Hematopoietic multipotent progenitor cell treated with erythropoietin and hydrocortisone succinate and interleukin-3 and kit ligand, for 17 days (in vitro differentiated cells): ENCODE data around the gene PPP3R2.
"Not testable (repeated sequence)": the region's sequence is repeated elsewhere in the genome, so short reads cannot be mapped to it uniquely, and the experiment has no call there.

Source experiments
- DNase-seq: peaks from one replicate; pipeline ENCODE4 v3.0.0-alpha.2; 2015; ENCODE audit warnings: low spot score

PPP3R2 gene

DNA sequence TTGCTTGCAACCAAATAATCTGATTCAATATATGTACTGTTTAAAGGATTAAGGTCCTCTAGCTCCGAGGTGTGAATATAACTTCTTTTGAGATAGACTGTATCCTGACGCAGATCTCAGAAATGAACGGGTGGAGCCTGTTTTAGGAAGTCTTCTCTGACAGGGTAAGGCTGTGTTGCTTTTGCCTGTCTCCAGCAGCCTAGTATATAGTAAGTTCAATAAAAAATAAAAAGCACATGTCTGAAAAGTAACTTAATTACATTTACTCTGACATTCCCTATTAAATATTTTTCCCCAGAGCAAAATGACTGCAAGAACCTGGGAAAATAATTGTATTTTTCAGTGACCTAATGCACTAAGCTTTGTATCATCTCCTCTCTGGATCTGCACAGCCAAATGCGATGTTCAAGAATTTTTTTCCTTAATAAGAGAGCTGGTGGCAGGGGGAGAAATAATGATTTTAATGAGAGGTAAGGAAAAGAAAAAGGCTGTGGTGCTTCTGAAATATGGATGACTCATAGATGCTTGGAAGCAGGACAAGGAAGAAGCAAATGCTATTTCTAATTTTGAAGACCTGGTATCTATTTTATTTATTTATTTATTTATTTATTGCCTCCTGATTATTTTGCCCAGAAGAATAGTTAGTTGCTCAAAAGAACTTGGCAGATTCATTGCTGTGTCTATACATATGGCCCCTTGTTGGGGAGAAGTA lies 7.3 kb downstream of the PPP3R2 start:
- no peak for DNase-seq

- DNase-seq = no peak
These were observed 8.1 kb downstream of the PPP3R2 start for GRCh38 chr9:101586651-101587050.

- DNase-seq = no peak
These were observed 9.0 kb downstream of the PPP3R2 start for GRCh38 chr9:101585740-101586139.

DNA sequence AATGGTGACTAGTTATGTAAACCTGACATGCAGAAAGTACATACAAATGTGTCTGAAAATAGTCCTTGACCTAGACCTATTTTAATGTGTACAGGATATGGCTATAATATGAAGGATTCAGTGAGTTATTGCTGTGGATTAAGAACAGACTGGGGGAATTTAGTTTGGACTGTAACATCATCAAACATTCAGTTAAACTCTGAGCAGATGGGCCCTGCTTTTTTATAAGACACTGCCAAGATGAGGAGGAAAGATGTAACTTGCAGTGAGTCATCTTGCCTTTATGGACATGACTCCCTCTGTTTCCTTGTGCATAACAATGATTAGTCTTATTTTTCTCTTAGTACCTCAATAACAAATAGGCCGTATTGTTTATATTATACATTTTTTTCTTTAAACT lies 12.2 kb downstream of the PPP3R2 start:
- no peak for DNase-seq

DNA sequence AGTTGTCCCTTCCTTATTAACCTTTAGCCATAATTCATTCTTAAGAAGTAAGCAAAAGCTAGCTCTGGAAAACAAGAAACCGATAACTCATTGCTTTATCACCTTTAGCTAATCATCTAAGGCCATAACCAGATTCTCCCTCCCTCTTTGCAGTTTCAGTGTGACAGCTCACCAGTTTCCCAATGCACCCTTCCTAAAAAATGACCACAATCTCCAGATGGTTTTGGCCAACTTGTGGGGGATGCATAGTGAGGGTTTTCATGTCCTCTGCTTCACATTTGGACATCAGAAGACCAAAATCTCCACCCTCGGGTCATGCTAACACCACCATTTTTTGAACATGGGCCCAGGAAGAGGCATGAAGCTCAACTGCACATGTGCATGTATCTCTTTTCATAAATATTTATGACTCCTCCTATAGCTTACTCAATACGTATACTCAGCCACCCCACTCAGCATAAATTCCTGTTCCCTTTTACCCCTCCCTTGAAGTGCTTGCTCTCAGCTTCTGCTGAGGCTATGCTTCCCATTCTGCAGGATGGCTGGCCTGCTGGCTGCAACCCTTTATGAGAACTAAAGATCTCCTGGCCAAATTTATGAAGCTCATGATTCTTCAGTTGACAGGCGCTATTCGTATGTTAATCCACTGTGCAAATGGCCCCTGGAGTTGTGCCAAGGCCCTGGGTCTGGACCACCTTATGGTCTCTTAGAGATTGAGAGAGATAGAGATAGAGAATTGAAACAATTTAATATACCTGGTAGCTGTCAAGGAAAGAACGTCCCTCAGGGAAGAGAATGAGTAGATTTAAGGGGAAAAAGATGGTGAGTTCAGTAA lies 14.8 kb downstream of the PPP3R2 start:
- DNase-seq = no peak

- no peak for DNase-seq
These were observed 16.4 kb downstream of the PPP3R2 start for GRCh38 chr9:101578378-101578777.

DNA sequence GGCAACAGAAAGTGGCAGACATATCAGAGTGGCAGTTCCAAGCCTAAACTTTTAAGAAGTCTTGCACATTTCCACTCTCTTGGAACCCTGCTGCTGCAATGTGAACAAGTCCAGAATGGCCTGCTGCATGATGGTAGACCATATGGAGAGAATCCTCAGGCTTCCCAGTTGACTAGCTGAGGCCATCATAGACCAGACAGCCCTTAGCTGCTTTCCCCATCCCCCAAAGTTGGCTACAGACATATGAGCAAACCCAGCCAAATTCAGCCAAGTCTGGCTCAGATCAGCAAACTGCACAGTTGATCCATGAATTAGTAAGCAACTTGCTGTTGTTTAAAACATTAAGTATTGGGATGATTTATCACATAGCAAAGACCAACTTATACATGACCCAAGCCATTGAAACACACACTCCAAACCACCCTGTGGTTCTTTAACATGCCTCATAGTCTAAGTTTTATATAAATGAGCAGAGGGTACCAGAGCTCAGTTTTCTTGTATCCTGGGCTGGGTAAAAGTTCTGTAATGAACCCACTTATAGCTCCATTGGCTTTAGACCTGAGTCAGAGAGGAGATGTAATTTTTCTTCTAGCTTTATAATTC lies 19.9 kb downstream of the PPP3R2 start:
- no peak for DNase-seq

GRCh38 chr9:101572316-101572715 lies 22.5 kb downstream of the PPP3R2 start:
- DNase-seq = no peak

DNA sequence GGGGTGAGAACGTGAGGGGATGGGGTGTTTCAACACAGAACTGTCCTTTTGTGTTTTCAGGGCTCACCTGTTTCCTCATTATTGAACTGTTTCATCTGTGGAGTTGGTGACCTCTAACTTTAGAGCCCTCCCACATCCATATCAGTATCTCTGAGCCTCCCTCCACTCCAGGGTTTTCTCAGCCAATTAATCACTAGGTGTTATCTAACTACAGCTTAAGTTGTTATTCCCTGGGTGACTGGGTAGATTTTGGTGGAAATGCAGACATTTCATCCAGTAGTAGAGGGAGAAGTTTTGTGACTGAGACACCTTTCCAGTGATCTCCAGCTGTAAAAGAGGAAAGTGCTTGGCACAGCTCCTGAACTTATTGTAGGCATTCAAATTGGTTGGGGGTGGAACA lies 23.7 kb downstream of the PPP3R2 start:
- peak; percentile 52 for DNase-seq

DNA sequence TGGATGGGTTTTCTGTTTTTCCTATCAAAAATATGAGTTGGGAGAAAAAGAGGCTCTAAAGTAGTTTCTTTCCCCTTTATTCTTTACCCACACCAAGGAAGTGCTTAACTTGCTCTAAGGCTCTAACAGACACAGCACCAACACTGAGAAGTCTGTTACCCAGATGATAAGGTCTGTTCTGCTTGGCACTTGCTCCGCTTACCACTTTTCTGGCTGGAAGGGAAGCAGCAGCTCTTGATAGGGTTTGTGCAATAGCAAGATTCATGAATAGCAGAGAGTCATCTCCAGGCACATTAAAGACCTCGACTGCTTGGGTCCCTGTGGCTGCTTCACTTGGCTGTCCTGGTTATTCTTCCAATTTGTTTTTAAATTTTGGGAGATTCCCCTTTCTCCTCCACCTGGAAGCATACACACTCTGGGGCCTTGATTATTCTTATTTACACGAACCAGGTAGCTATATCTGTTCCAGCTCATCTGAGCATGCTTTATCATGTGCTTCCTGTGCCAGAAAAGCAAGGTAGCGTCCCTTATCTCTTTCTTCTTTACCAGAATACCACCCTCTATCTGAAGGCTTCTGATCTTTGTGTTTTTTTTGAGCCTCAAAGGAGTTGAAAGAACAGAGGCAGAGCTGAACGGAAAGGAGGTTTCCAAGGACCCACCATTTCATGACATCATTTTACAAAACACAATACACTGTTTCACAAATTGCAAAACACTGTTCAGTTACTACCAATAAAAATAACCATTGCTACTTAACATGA lies 24.8 kb downstream of the PPP3R2 start:
- peak; percentile 75 for DNase-seq

DNA sequence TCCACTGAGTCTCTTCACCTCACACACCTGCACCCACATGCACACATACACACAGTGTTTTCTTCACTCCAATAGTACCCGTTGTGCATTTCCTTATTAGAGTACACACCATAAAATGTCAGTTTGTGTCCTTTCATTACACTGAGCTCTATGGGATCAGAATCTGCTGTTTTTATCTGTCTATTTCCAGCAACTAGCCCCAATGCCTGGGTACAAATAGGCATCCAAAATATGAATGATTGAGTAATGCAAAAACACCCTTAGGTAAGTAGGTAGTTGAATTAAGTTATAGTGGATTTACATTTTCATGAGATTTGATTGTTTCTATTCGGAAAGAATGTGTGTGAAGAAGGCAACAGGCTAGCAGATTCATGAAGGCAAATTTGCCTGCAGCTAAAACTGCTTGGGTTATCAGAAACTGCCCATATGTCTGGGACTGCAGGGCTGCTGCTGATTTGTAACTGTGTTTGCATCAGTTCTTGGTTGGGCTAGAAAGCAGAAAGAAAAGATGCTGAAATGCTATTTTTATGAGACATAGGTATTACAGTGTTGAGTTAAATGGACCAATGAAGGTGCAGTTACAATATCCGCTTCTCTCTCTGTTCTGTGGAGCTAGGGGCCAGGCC lies 26.9 kb downstream of the PPP3R2 start:
- peak; percentile 19 for DNase-seq

DNA sequence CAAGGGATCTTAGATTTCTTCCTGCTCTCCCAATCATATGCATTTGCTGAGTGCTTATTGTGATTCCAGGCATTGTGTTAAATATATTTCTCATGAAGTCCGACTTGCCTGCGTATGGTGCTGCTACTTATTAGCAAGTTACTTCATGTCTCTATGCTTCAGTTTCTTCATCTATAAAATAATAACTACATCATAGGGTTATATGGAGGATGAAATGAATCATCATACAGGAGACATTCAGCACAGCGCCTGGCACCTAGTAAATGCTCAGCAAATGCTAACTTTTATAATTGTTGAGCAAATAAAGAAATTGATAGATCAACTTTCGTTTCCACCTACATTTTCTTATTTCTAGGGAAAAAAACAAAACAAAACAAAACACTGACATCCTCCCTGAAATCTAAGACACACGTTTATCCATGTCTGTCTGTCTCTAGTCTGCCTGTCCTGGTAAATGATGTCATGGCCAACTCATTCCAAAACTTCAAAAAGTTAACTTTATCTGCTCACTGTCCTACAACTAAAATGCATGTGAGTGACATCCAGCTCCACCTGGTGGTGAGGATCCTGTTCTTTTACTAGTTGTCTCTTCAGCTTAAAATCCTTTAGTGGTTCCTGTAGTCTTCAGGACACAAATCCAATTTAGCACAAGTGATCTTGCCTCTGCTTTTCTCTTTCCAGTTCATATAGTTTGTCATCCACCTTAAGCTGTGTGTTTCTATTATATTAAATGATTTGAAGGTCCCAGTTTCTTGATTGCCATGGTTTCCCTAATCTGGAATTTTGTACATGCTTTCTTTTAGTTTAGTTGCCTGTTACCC lies 27.7 kb downstream of the PPP3R2 start:
- peak; percentile 68 for DNase-seq

DNA sequence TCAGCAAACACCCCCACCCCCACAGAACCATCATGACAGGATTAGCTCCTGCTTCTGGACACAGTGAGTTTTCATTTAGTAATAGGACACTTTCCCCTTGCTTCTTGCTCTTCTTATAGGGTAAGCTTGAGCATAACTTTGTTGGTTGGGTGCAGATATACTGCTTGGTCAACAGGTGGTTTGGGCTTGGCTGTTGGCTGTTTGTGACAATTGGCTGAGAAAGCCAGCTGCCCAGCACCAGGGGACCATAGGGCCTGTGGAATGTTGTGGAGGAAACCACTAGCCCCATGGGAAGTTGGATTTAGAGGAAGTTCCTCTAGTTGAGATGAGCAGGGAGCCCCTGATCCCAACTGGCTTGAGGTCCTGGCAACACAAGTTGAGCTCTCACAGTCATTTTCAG lies 30.5 kb downstream of the PPP3R2 start:
- no peak for DNase-seq

GRCh38 chr9:101562966-101563365 lies 31.8 kb downstream of the PPP3R2 start:
- DNase-seq = no peak

GRCh38 chr9:101561740-101562139 lies 33.0 kb downstream of the PPP3R2 start:
- DNase-seq = no peak

- not testable (repeated sequence) for DNase-seq
These were observed 45.2 kb downstream of the PPP3R2 start for GRCh38 chr9:101549472-101550098.

GRCh38 chr9:101543098-101543735 lies 51.6 kb downstream of the PPP3R2 start:
- no peak for DNase-seq
